Dermis lymphatic vessel endothelial cell (primary cell): Measurements from ENCODE around the gene KANSL1. TPM values are rescaled to one million over a fixed set of nuclear protein-coding genes. Genes with fewer than 3 reads are reported as not detected.

Experiments
- total RNA-seq: library from RNA; depleted of rRNA; stranded (reverse); fragments of >200 nt; gene quantifications from 2 replicates; pipeline ENCODE4 v1.2.1, GENCODE V29; 2014

Gene KANSL1, protein sequence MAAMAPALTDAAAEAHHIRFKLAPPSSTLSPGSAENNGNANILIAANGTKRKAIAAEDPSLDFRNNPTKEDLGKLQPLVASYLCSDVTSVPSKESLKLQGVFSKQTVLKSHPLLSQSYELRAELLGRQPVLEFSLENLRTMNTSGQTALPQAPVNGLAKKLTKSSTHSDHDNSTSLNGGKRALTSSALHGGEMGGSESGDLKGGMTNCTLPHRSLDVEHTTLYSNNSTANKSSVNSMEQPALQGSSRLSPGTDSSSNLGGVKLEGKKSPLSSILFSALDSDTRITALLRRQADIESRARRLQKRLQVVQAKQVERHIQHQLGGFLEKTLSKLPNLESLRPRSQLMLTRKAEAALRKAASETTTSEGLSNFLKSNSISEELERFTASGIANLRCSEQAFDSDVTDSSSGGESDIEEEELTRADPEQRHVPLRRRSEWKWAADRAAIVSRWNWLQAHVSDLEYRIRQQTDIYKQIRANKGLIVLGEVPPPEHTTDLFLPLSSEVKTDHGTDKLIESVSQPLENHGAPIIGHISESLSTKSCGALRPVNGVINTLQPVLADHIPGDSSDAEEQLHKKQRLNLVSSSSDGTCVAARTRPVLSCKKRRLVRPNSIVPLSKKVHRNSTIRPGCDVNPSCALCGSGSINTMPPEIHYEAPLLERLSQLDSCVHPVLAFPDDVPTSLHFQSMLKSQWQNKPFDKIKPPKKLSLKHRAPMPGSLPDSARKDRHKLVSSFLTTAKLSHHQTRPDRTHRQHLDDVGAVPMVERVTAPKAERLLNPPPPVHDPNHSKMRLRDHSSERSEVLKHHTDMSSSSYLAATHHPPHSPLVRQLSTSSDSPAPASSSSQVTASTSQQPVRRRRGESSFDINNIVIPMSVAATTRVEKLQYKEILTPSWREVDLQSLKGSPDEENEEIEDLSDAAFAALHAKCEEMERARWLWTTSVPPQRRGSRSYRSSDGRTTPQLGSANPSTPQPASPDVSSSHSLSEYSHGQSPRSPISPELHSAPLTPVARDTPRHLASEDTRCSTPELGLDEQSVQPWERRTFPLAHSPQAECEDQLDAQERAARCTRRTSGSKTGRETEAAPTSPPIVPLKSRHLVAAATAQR (N-terminal part only)
- total RNA-seq, result 41.0 and 73.5 TPM in 2 replicates

DNA sequence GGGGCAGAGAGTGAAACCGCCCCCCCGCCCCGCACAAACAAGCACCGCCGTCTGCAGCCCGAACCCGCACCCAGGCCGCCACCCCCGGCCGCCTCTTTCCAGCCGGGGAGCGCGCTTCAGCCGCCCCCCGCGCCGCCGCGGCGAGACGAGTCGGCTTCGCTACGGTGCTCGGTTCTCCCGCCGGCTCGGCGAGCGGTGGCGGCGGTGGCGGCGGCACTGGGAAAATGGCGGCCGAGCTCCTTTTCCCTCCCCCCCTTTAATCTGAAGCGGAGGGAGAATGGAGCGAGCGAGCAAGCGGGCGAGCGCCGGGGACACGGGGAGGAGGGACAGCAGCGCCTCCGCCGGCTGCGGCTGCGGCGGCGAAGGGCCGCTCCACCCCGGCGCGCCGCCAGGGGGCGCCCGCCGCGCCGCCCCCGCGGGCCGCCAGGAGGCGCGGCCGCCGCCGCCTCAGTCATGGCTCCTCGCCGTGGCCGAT lies at the start of gene KANSL1:
Gene KANSL1, minus strand, starts transcription at position 279 of the 475 bp plus-strand sequence. CDS start 21,286 bp downstream, outside the sequence.

DNA sequence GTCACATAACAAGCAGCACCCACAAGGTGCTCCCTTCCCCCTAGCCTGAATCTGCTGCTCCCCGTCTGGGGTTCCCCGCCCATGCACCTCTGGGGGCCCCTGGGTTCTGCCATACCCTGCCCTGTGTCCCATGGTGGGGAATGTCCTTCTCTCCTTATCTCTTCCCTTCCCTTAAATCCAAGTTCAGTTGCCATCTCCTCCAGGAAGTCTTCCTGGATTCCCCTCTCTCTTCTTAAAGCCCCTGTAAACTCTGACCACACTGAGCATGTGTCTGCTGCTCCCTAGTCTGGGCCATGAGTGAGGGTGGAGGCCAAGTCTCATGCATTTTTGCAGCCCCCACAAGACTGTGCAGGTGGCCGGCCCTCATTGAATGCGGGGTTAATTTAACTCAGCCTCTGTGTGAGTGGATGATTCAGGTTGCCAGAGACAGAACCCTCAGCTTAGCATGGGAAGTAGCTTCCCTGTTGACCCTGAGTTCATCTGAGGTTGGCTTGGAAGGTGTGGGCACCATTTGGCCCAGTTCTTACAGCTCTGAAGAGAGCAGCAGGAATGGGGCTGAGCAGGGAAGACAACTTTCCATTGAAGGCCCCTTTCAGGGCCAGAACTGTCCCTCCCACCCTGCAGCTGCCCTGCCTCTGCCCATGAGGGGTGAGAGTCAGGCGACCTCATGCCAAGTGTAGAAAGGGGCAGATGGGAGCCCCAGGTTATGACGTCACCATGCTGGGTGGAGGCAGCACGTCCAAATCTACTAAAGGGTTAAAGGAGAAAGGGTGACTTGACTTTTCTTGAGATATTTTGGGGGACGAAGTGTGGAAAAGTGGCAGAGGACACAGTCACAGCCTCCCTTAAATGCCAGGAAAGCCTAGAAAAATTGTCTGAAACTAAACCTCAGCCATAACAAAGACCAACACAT lies 194.0 kb downstream of the KANSL1 start, which contains the start of gene STH:
Gene STH, plus strand, starts transcription at position 264 of the 913 bp plus-strand sequence. Its CDS starts 30 bp downstream, at position 294.

Other genes starting within 250 kb of the KANSL1 start
- not detected in 2 replicates for gene STH, start 194.2 kb downstream of the KANSL1 start, total RNA-seq
- 1.1 and 1.5 TPM in 2 replicates for gene LRRC37A, start 101.7 kb upstream of the KANSL1 start, total RNA-seq
- gene ARL17B, start 168.3 kb upstream of the KANSL1 start, total RNA-seq, result 3.4 and 3.7 TPM in 2 replicates